ENCODE measurements around the gene DRC7. TPM values are rescaled to one million over a fixed set of nuclear protein-coding genes. Genes with fewer than 3 reads are reported as not detected.

DRC7 gene
- total and polyA plus RNA-seq, 4 donors, result 0.06 to 1.8 (median 0.08) TPM; not detected in 1

- Histone ChIP-seq H3K9ac (ENCODE audit: low read depth in 1 of 2, low read length in 2 of 2) (no peak overlapping the region), H3K36me3 (ENCODE audit: control insufficient read depth in 4 of 4, insufficient read depth in 3 of 4, low read depth in 1 of 4, low read length in 3 of 4) (peaks cover 15 to 84% (median 25%) of the 10 kb centered on the region in 4 donors), H3K4me3 (ENCODE audit: low read depth in 1 of 3, low read length in 3 of 3) (no peak overlapping the region), H3K27me3 (ENCODE audit: control insufficient read depth in 4 of 4, insufficient read depth in 4 of 4, low read length in 3 of 4) (no peaks in the 10 kb centered on the region), H3K27ac (ENCODE audit: low read depth in 1 of 2, low read length in 2 of 2) (no peak overlapping the region), H3K4me1 (ENCODE audit: control insufficient read depth in 4 of 4, insufficient read depth in 4 of 4, low read length in 3 of 4) (no peaks in the 10 kb centered on the region), H3K9me3 (ENCODE audit: control insufficient read depth in 4 of 4, low read length in 3 of 4) (no peaks in the 10 kb centered on the region)
- no peak for TF ChIP-seq HNF4G (IDR thresholded peaks at IDR 0.05)
- TF ChIP-seq YY1 (IDR thresholded peaks at IDR 0.05), result no peak
- TF ChIP-seq REST (IDR thresholded peaks at IDR 0.05), result no peak
- TF ChIP-seq FOXA1 (IDR thresholded peaks at IDR 0.05), result no peak
- no peak for TF ChIP-seq CTCF (IDR thresholded peaks at IDR 0.05; ENCODE audit: low read depth, low read length, missing input control)
- 94% methylated on average over 9 of the region's 9 CpGs for WGBS
- no peak for DNase-seq (ENCODE audit: low spot score)
These were observed 69.4 kb downstream of the DRC7 start for GRCh38 chr16:57764006-57764340.

GRCh38 chr16:57764341-57765159, 69.9 kb downstream of the DRC7 start:
- TF ChIP-seq EGR1 (IDR thresholded peaks at IDR 0.05; ENCODE audit: low read depth in 2 of 2) (no peak), JUND (IDR thresholded peaks at IDR 0.05) (no peak), CTCF (IDR thresholded peaks at IDR 0.05; ENCODE audit: low read depth, low read length, missing input control) (no peak), RXRA (IDR thresholded peaks at IDR 0.05) (no peak), YY1 (IDR thresholded peaks at IDR 0.05) (no peak), SP1 (IDR thresholded peaks at IDR 0.05) (no peak), REST (IDR thresholded peaks at IDR 0.05) (no peak)
- TF ChIP-seq, protein P1, sequence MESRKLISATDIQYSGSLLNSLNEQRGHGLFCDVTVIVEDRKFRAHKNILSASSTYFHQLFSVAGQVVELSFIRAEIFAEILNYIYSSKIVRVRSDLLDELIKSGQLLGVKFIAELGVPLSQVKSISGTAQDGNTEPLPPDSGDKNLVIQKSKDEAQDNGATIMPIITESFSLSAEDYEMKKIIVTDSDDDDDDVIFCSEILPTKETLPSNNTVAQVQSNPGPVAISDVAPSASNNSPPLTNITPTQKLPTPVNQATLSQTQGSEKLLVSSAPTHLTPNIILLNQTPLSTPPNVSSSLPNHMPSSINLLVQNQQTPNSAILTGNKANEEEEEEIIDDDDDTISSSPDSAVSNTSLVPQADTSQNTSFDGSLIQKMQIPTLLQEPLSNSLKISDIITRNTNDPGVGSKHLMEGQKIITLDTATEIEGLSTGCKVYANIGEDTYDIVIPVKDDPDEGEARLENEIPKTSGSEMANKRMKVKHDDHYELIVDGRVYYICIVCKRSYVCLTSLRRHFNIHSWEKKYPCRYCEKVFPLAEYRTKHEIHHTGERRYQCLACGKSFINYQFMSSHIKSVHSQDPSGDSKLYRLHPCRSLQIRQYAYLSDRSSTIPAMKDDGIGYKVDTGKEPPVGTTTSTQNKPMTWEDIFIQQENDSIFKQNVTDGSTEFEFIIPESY (IDR thresholded peaks at IDR 0.05), result no peak
- Histone ChIP-seq H3K27me3 (ENCODE audit: control insufficient read depth in 4 of 4, insufficient read depth in 4 of 4, low read length in 3 of 4) (no peaks in the 10 kb centered on the region), H3K9ac (ENCODE audit: low read depth in 1 of 2, low read length in 2 of 2) (no peak overlapping the region), H3K36me3 (ENCODE audit: control insufficient read depth in 4 of 4, insufficient read depth in 3 of 4, low read depth in 1 of 4, low read length in 3 of 4) (peaks cover 18 to 84% (median 27%) of the 10 kb centered on the region in 4 donors), H3K4me3 (ENCODE audit: low read depth in 1 of 3, low read length in 3 of 3) (no peak overlapping the region), H3K4me1 (ENCODE audit: control insufficient read depth in 4 of 4, insufficient read depth in 4 of 4, low read length in 3 of 4) (no peaks in the 10 kb centered on the region), H3K9me3 (ENCODE audit: control insufficient read depth in 4 of 4, low read length in 3 of 4) (no peaks in the 10 kb centered on the region), H3K27ac (ENCODE audit: low read depth in 1 of 2, low read length in 2 of 2) (no peak overlapping the region)
- 83% methylated on average over 6 of the region's 6 CpGs for WGBS
- no peak for DNase-seq (ENCODE audit: low spot score)
